Measurements from ENCODE around the gene HLCS.

Gene HLCS

GRCh38 chr21:36909423-36909822 is 57.0 kb downstream of the HLCS start:
- FAIRE-seq (no peak), DNase-seq (ENCODE audit: insufficient read length, low spot score) (no peak)
- no peak for TF ChIP-seq CTCF (IDR thresholded peaks at IDR 0.05; ENCODE audit: insufficient read depth, missing control alignments)

GRCh38 chr21:36908260-36908908 is 58.1 kb downstream of the HLCS start:
- DNase-seq (ENCODE audit: insufficient read length, low spot score) (no peak), FAIRE-seq (no peak)
- TF ChIP-seq CTCF (IDR thresholded peaks at IDR 0.05; ENCODE audit: insufficient read depth, missing control alignments), result no peak

- FAIRE-seq (no peak), DNase-seq (ENCODE audit: insufficient read length, low spot score) (no peak)
- no peak for TF ChIP-seq CTCF (IDR thresholded peaks at IDR 0.05; ENCODE audit: insufficient read depth, missing control alignments)
These were observed 62.3 kb downstream of the HLCS start for GRCh38 chr21:36904093-36904666.

- no peak for DNase-seq (ENCODE audit: insufficient read length, low spot score)
- no peak for FAIRE-seq
- no peak for TF ChIP-seq CTCF (IDR thresholded peaks at IDR 0.05; ENCODE audit: insufficient read depth, missing control alignments)
These were observed 63.7 kb downstream of the HLCS start for GRCh38 chr21:36902793-36903192.

- FAIRE-seq (no peak), DNase-seq (ENCODE audit: insufficient read length, low spot score) (no peak)
- TF ChIP-seq CTCF (IDR thresholded peaks at IDR 0.05; ENCODE audit: insufficient read depth, missing control alignments), result no peak
These were observed 64.1 kb downstream of the HLCS start for GRCh38 chr21:36902331-36902730.

- FAIRE-seq (no peak), DNase-seq (ENCODE audit: insufficient read length, low spot score) (no peak)
- TF ChIP-seq CTCF (IDR thresholded peaks at IDR 0.05; ENCODE audit: insufficient read depth, missing control alignments), result no peak
These were observed 64.9 kb downstream of the HLCS start for GRCh38 chr21:36901575-36901974.

- FAIRE-seq, result no peak
- DNase-seq (ENCODE audit: insufficient read length, low spot score), result no peak
- TF ChIP-seq CTCF (IDR thresholded peaks at IDR 0.05; ENCODE audit: insufficient read depth, missing control alignments), result no peak
These were observed 72.9 kb downstream of the HLCS start for GRCh38 chr21:36893581-36893980.
